DND-41 (cell line): ENCODE data around the gene KCTD18.

Experiments
- EZH2 ChIP-seq: IDR thresholded peaks from 3 replicates; pipeline ENCODE4 v1.6.1; 2012; ENCODE audit warnings: borderline replicate concordance, low read depth, mild to moderate bottlenecking, moderate library complexity, low read length, inconsistent platforms; ENCODE audit not compliant: severe bottlenecking
- TF ChIP-seq, protein P1 (sequence below): IDR thresholded peaks from 2 replicates; pipeline ENCODE4 v1.5.1; 2012; ENCODE audit warnings: borderline replicate concordance, low read length, moderate library complexity, mild to moderate bottlenecking; ENCODE audit not compliant: poor library complexity, severe bottlenecking; ENCODE audit errors: extremely low read depth

DNA sequence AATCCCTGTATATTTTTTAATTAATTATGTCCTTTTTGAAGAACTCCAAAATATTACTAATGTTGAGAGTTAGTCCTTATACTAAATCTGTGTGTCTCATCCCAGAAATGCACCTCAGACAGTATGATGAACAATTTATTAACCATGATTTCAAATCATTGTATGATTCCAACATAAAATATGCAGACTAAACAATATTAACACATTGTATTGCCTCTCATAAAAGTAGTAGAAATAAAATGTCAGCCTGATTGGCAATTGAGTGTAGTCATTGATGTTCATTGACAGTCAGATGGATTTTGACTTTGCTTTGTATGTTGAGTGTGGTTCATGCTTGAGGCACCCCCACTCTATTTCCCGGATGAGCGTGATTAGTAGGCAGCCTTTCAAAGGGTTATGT, 57.5 kb downstream of the KCTD18 start:
- TF ChIP-seq, protein P1, sequence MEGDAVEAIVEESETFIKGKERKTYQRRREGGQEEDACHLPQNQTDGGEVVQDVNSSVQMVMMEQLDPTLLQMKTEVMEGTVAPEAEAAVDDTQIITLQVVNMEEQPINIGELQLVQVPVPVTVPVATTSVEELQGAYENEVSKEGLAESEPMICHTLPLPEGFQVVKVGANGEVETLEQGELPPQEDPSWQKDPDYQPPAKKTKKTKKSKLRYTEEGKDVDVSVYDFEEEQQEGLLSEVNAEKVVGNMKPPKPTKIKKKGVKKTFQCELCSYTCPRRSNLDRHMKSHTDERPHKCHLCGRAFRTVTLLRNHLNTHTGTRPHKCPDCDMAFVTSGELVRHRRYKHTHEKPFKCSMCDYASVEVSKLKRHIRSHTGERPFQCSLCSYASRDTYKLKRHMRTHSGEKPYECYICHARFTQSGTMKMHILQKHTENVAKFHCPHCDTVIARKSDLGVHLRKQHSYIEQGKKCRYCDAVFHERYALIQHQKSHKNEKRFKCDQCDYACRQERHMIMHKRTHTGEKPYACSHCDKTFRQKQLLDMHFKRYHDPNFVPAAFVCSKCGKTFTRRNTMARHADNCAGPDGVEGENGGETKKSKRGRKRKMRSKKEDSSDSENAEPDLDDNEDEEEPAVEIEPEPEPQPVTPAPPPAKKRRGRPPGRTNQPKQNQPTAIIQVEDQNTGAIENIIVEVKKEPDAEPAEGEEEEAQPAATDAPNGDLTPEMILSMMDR = no peak
- no peak for TF ChIP-seq EZH2
